Smooth muscle cell (in vitro differentiated cells): ENCODE measurements around the gene FUT9. TPM values are rescaled to one million over a fixed set of nuclear protein-coding genes. Genes with fewer than 3 reads are reported as not detected.
A peak's percentile ranks its signal among the peaks of the same experiment; 100 is the strongest.

Experiments
- DNase-seq: peaks from one replicate; lab custom pipeline; 2025; ENCODE audit not compliant: unreplicated experiment; lab: John Stamatoyannopoulos, UW
- H2AFZ ChIP-seq: fragments of 200-600 bp; sonication (generic); 2 replicates; pipeline ENCODE4 v1.6.0; 2016; ENCODE audit warnings: antibody characterized with exemption, low read depth, mild to moderate bottlenecking
- H3F3A ChIP-seq: fragments of 200-600 bp; sonication (generic); 2 replicates; pipeline ENCODE4 v1.6.0; 2017; ENCODE audit warnings: antibody characterized with exemption, low read depth
- H3K27ac ChIP-seq: fragments of 200-600 bp; sonication (generic); 2 replicates; pipeline ENCODE4 v1.5.1; 2016; ENCODE audit warnings: low read depth, mild to moderate bottlenecking
- H3K27me3 ChIP-seq: fragments of 200-600 bp; sonication (generic); 2 replicates; pipeline ENCODE4 v1.6.1; 2016; ENCODE audit warnings: low read depth, mild to moderate bottlenecking
- H3K36me3 ChIP-seq: fragments of 200-600 bp; sonication (generic); 2 replicates; pipeline ENCODE4 v1.5.1; 2016; ENCODE audit warnings: low read depth
- H3K4me1 ChIP-seq: fragments of 200-600 bp; sonication (generic); 2 replicates; pipeline ENCODE4 v1.5.1; 2016; ENCODE audit warnings: low read depth
- H3K4me2 ChIP-seq: fragments of 200-600 bp; sonication (generic); 2 replicates; pipeline ENCODE4 v1.6.0; 2016; ENCODE audit warnings: mild to moderate bottlenecking
- H3K4me3 ChIP-seq: fragments of 200-600 bp; sonication (generic); 2 replicates; pipeline ENCODE4 v1.5.1; 2016; ENCODE audit warnings: mild to moderate bottlenecking
- H3K79me2 ChIP-seq: fragments of 200-600 bp; sonication (generic); 2 replicates; pipeline ENCODE4 v1.6.0; 2016; ENCODE audit warnings: low read depth, mild to moderate bottlenecking
- H3K9ac ChIP-seq: fragments of 200-600 bp; sonication (generic); 2 replicates; pipeline ENCODE4 v1.6.0; 2016; ENCODE audit warnings: low read depth
- H3K9me3 ChIP-seq: fragments of 200-600 bp; sonication (generic); replicated peaks from 2 replicates; pipeline ENCODE4 v1.5.1; 2016; ENCODE audit warnings: low read depth
- H4K20me1 ChIP-seq: fragments of 200-600 bp; sonication (generic); 2 replicates; pipeline ENCODE4 v1.6.0; 2016; ENCODE audit warnings: low read depth
- CTCF ChIP-seq: fragments of 200-600 bp; sonication (generic); IDR thresholded peaks from 2 replicates; pipeline ENCODE4 v1.5.1; 2017; ENCODE audit warnings: borderline replicate concordance, mild to moderate bottlenecking, antibody characterized with exemption; ENCODE audit not compliant: insufficient read depth, poor library complexity, severe bottlenecking
- WGBS: methylation state at CpG from one replicate; pipeline ENCODE4 v1.1.7; 2016; ENCODE audit warnings: low lambda C conversion rate; 5-methylcytosine and 5-hydroxymethylcytosine counted together
- polyA plus RNA-seq: library from polyadenylated mRNA; unstranded; fragments of >200 nt; fragmentation: Nextera tagmentation; extraction: Ambion mirVana; gene quantifications from 2 replicates; pipeline ENCODE4 v1.2.1, GENCODE V29; 2016
- total RNA-seq: library from RNA; depleted of rRNA; stranded (reverse); fragments of >200 nt; gene quantifications from 2 replicates; pipeline ENCODE4 v1.2.3, GENCODE V29; 2014

The FUT9 gene
- total and polyA plus RNA-seq, 2 experiments from 2014 or later = 0.04 TPM; not detected in 1

GRCh38 chr6:96152114-96152708 is 136.4 kb downstream of the FUT9 start:
- H3K4me2 ChIP-seq = no peak overlapping the region
- no peak overlapping the region for H3K4me3 ChIP-seq
- DNase-seq = no peak
- TF ChIP-seq CTCF = no peak
- no peaks in the 10 kb centered on the region for H3K36me3 ChIP-seq
- no peaks in the 10 kb centered on the region for H3K27me3 ChIP-seq
- H3K79me2 ChIP-seq = no peaks in the 10 kb centered on the region
- no peaks in the 10 kb centered on the region for H3K4me1 ChIP-seq
- no peak overlapping the region for H3K9ac ChIP-seq
- no peaks in the 10 kb centered on the region for H4K20me1 ChIP-seq
- no peak overlapping the region for H3K27ac ChIP-seq
- H2AFZ ChIP-seq = no peak overlapping the region
- no peaks in the 10 kb centered on the region for H3F3A ChIP-seq
- WGBS = 87% methylated on average over 3 of the region's 3 CpGs
- no peaks in the 10 kb centered on the region for H3K9me3 ChIP-seq

- Histone ChIP-seq H2AFZ (no peak overlapping the region), H3K4me2 (no peak overlapping the region), H3K27me3 (no peaks in the 10 kb centered on the region), H3K4me1 (no peaks in the 10 kb centered on the region), H3K9ac (no peak overlapping the region), H3K4me3 (no peak overlapping the region), H3K27ac (no peak overlapping the region), H3K9me3 (no peaks in the 10 kb centered on the region), H4K20me1 (no peaks in the 10 kb centered on the region), H3F3A (no peaks in the 10 kb centered on the region), H3K36me3 (no peaks in the 10 kb centered on the region), H3K79me2 (no peaks in the 10 kb centered on the region)
- DNase-seq = no peak
- no peak for TF ChIP-seq CTCF
These were observed 138.0 kb downstream of the FUT9 start for GRCh38 chr6:96153775-96154174.

GRCh38 chr6:96156425-96156824 is 140.7 kb downstream of the FUT9 start:
- 61% methylated on average over 4 of the region's 4 CpGs for whole genome bisulfite sequencing
- Histone ChIP-seq H3K4me1 (no peaks in the 10 kb centered on the region), H3K27ac (peak overlapping the region; percentile 71), H3K9ac (peak overlapping the region; percentile 5), H3K4me2 (peak overlapping the region; percentile 43), H3F3A (no peaks in the 10 kb centered on the region), H3K79me2 (no peaks in the 10 kb centered on the region), H3K36me3 (no peaks in the 10 kb centered on the region), H2AFZ (peak overlapping the region; percentile 16), H3K4me3 (no peak overlapping the region), H4K20me1 (no peaks in the 10 kb centered on the region), H3K27me3 (no peaks in the 10 kb centered on the region), H3K9me3 (no peaks in the 10 kb centered on the region)
- no peak for DNase-seq
- TF ChIP-seq CTCF = no peak

GRCh38 chr6:96157018-96157565 is 141.3 kb downstream of the FUT9 start:
- Histone ChIP-seq H3K9ac (peak overlapping the region; percentile 5), H3K9me3 (no peaks in the 10 kb centered on the region), H3K4me1 (no peaks in the 10 kb centered on the region), H3K79me2 (no peaks in the 10 kb centered on the region), H3K4me2 (peak overlapping the region; percentile 43), H4K20me1 (no peaks in the 10 kb centered on the region), H3F3A (no peaks in the 10 kb centered on the region), H3K4me3 (peak overlapping the region; percentile 24), H2AFZ (peak overlapping the region; percentile 16), H3K36me3 (no peaks in the 10 kb centered on the region), H3K27me3 (no peaks in the 10 kb centered on the region), H3K27ac (peak overlapping the region; percentile 71)
- WGBS = 52% methylated on average over 3 of the region's 3 CpGs
- DNase-seq = no peak
- no peak for TF ChIP-seq CTCF
